ENCODE measurements around the gene MMP14. TPM values are rescaled to one million over a fixed set of nuclear protein-coding genes. Genes with fewer than 3 reads are reported as not detected.

The MMP14 gene
- total and polyA plus RNA-seq, 2 of the 13 experiments (the other 11 are each of a cell fraction or from before 2014, with no cell fraction given) = 5.2 to 9.8 TPM

- 0 out of 2 replicates have a peak, but pooled peaks have one; percentile 15 for TF ChIP-seq NR2C2 (CRISPR knock-in tag; IDR thresholded peaks at IDR 0.05; ENCODE audit: borderline replicate concordance)
- TF ChIP-seq, protein P1, sequence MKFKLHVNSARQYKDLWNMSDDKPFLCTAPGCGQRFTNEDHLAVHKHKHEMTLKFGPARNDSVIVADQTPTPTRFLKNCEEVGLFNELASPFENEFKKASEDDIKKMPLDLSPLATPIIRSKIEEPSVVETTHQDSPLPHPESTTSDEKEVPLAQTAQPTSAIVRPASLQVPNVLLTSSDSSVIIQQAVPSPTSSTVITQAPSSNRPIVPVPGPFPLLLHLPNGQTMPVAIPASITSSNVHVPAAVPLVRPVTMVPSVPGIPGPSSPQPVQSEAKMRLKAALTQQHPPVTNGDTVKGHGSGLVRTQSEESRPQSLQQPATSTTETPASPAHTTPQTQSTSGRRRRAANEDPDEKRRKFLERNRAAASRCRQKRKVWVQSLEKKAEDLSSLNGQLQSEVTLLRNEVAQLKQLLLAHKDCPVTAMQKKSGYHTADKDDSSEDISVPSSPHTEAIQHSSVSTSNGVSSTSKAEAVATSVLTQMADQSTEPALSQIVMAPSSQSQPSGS (CRISPR knock-in tag; IDR thresholded peaks at IDR 0.05) = peak; percentile 34
- peak; percentile 72 for TF ChIP-seq ZEB1 (IDR thresholded peaks at IDR 0.05; ENCODE audit: insufficient replicate concordance, low read depth)
- TF ChIP-seq REPIN1 (CRISPR knock-in tag; IDR thresholded peaks at IDR 0.05; ENCODE audit: borderline replicate concordance, low read depth) = no peak
- TF ChIP-seq, protein P2, sequence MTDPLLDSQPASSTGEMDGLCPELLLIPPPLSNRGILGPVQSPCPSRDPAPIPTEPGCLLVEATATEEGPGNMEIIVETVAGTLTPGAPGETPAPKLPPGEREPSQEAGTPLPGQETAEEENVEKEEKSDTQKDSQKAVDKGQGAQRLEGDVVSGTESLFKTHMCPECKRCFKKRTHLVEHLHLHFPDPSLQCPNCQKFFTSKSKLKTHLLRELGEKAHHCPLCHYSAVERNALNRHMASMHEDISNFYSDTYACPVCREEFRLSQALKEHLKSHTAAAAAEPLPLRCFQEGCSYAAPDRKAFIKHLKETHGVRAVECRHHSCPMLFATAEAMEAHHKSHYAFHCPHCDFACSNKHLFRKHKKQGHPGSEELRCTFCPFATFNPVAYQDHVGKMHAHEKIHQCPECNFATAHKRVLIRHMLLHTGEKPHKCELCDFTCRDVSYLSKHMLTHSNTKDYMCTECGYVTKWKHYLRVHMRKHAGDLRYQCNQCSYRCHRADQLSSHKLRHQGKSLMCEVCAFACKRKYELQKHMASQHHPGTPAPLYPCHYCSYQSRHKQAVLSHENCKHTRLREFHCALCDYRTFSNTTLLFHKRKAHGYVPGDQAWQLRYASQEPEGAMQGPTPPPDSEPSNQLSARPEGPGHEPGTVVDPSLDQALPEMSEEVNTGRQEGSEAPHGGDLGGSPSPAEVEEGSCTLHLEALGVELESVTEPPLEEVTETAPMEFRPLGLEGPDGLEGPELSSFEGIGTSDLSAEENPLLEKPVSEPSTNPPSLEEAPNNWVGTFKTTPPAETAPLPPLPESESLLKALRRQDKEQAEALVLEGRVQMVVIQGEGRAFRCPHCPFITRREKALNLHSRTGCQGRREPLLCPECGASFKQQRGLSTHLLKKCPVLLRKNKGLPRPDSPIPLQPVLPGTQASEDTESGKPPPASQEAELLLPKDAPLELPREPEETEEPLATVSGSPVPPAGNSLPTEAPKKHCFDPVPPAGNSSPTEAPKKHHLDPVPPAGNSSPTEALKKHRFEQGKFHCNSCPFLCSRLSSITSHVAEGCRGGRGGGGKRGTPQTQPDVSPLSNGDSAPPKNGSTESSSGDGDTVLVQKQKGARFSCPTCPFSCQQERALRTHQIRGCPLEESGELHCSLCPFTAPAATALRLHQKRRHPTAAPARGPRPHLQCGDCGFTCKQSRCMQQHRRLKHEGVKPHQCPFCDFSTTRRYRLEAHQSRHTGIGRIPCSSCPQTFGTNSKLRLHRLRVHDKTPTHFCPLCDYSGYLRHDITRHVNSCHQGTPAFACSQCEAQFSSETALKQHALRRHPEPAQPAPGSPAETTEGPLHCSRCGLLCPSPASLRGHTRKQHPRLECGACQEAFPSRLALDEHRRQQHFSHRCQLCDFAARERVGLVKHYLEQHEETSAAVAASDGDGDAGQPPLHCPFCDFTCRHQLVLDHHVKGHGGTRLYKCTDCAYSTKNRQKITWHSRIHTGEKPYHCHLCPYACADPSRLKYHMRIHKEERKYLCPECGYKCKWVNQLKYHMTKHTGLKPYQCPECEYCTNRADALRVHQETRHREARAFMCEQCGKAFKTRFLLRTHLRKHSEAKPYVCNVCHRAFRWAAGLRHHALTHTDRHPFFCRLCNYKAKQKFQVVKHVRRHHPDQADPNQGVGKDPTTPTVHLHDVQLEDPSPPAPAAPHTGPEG (CRISPR knock-in tag; IDR thresholded peaks at IDR 0.05) = 0 out of 2 replicates have a peak, but pooled peaks have one; percentile 8
- no peak for TF ChIP-seq TP53 (CRISPR knock-in tag; conservative IDR thresholded peaks at IDR 0.05)
- TF ChIP-seq SUZ12 (IDR thresholded peaks at IDR 0.05; ENCODE audit: low read depth, low read length) = no peak
- no peak for TF ChIP-seq ZBTB21 (CRISPR knock-in tag; IDR thresholded peaks at IDR 0.05)
- TF ChIP-seq PLRG1 (conservative IDR thresholded peaks at IDR 0.05) = no peak
- peak; percentile 22; the same call in 1 of the 2 replicates for TF ChIP-seq ZFP90 (CRISPR knock-in tag; IDR thresholded peaks at IDR 0.05; ENCODE audit: borderline replicate concordance)
- TF ChIP-seq CREB1 (IDR thresholded peaks at IDR 0.05) = no peak
- no peak for TF ChIP-seq CREB1 (CRISPR knock-in tag; IDR thresholded peaks at IDR 0.05)
- no peak; the same call in 1 of the 2 replicates for TF ChIP-seq ZNF230 (CRISPR knock-in tag; IDR thresholded peaks at IDR 0.05)
- no peak for TF ChIP-seq ZXDC (CRISPR knock-in tag; IDR thresholded peaks at IDR 0.05)
- TF ChIP-seq HOXD1 (CRISPR knock-in tag; IDR thresholded peaks at IDR 0.05) = 0 out of 2 replicates have a peak, but pooled peaks have one; percentile 60
- no peak; the same call in 1 of the 2 replicates for TF ChIP-seq TBX2 (CRISPR knock-in tag; IDR thresholded peaks at IDR 0.05; ENCODE audit: borderline replicate concordance)
- TF ChIP-seq TSC22D2 (CRISPR knock-in tag; IDR thresholded peaks at IDR 0.05; ENCODE audit: borderline replicate concordance) = peak; percentile 71; the same call in 1 of the 2 replicates
These were observed 35.8 kb downstream of the MMP14 start (continued) for GRCh38 chr14:22872033-22872832.
